ENCODE measurements around the gene ANKRD44.

ANKRD44 gene

GRCh38 chr2:197101519-197101918 is 209.1 kb downstream of the ANKRD44 start:
- no peak for DNase-seq

- DNase-seq = peak; percentile 55
Measured at GRCh38 chr2:197097578-197098366, 212.8 kb downstream of the ANKRD44 start.

GRCh38 chr2:197096649-197097048 is 213.9 kb downstream of the ANKRD44 start:
- no peak for DNase-seq

- DNase-seq = peak; percentile 89
Measured at GRCh38 chr2:197092431-197092830, 218.1 kb downstream of the ANKRD44 start.

- DNase-seq = no peak
Measured at GRCh38 chr2:197090742-197091367, 219.7 kb downstream of the ANKRD44 start.

- DNase-seq = no peak
Measured at GRCh38 chr2:197089655-197090054, 220.9 kb downstream of the ANKRD44 start.

- DNase-seq = peak; percentile 27
Measured at GRCh38 chr2:197088694-197089093, 221.9 kb downstream of the ANKRD44 start.

- no peak for DNase-seq
Measured at GRCh38 chr2:197086500-197086899, 224.1 kb downstream of the ANKRD44 start.

- DNase-seq = no peak
Measured at GRCh38 chr2:197085665-197086064, 224.9 kb downstream of the ANKRD44 start.

GRCh38 chr2:197081294-197081693 is 229.3 kb downstream of the ANKRD44 start:
- DNase-seq = no peak

GRCh38 chr2:197080578-197081216 is 229.9 kb downstream of the ANKRD44 start:
- no peak for DNase-seq

GRCh38 chr2:197079832-197080555 is 230.6 kb downstream of the ANKRD44 start:
- peak; percentile 44 for DNase-seq

- peak; percentile 36 for DNase-seq
Measured at GRCh38 chr2:197079414-197079813, 231.2 kb downstream of the ANKRD44 start.

- DNase-seq = no peak
Measured at GRCh38 chr2:197078535-197078934, 232.0 kb downstream of the ANKRD44 start.

- peak; percentile 34 for DNase-seq
Measured at GRCh38 chr2:197077336-197077735, 233.2 kb downstream of the ANKRD44 start.

- no peak for DNase-seq
Measured at GRCh38 chr2:197076652-197077051, 233.9 kb downstream of the ANKRD44 start.

- no peak for DNase-seq
Measured at GRCh38 chr2:197075754-197076337, 234.7 kb downstream of the ANKRD44 start.

GRCh38 chr2:197075281-197075680 is 235.3 kb downstream of the ANKRD44 start:
- no peak for DNase-seq

- DNase-seq = no peak
Measured at GRCh38 chr2:197073701-197074433, 236.7 kb downstream of the ANKRD44 start.

GRCh38 chr2:197073270-197073669 is 237.3 kb downstream of the ANKRD44 start:
- DNase-seq = no peak

- no peak for DNase-seq
Measured at GRCh38 chr2:197072533-197072932, 238.0 kb downstream of the ANKRD44 start.
